CD4-positive, alpha-beta T cell treated with Interleukin-1 beta for 1 hour (primary cell): ENCODE results near the gene RAET1L.
"Not testable (repeated sequence)": the region's sequence is repeated elsewhere in the genome, so short reads cannot be mapped to it uniquely, and the experiment has no call there.

ENCODE experiments used
- DNase-seq, 2 donors: peaks; one replicate each; pipeline ENCODE4 v3.0.0-alpha.2; 2020 to 2022

Gene RAET1L

GRCh38 chr6:149990661-149991471, 34.5 kb downstream of the RAET1L start:
- no peak for DNase-seq

- no peak for DNase-seq
Measured at GRCh38 chr6:149990212-149990660, 35.1 kb downstream of the RAET1L start.

- no peak for DNase-seq
Measured at GRCh38 chr6:149988550-149989346, 36.6 kb downstream of the RAET1L start.

- DNase-seq = no peak
Measured at GRCh38 chr6:149987602-149988107, 37.7 kb downstream of the RAET1L start.

GRCh38 chr6:149985481-149985937, 39.8 kb downstream of the RAET1L start:
- no peak for DNase-seq

GRCh38 chr6:149984773-149985172, 40.6 kb downstream of the RAET1L start:
- DNase-seq = no peak

- DNase-seq = no peak
Measured at GRCh38 chr6:149983145-149983544, 42.2 kb downstream of the RAET1L start.

- DNase-seq = no peak
Measured at GRCh38 chr6:149979293-149979692, 46.0 kb downstream of the RAET1L start.

GRCh38 chr6:149978610-149979009, 46.7 kb downstream of the RAET1L start:
- no peak for DNase-seq

- DNase-seq = no peak
Measured at GRCh38 chr6:149977221-149977620, 48.1 kb downstream of the RAET1L start.

GRCh38 chr6:149975400-149975799, 49.9 kb downstream of the RAET1L start:
- no peak for DNase-seq

- DNase-seq = no peak
Measured at GRCh38 chr6:149974825-149975224, 50.5 kb downstream of the RAET1L start.

- not testable (repeated sequence) for DNase-seq
Measured at GRCh38 chr6:149974394-149974793, 50.9 kb downstream of the RAET1L start.

- no peak for DNase-seq
Measured at GRCh38 chr6:149969635-149970034, 55.7 kb downstream of the RAET1L start.

GRCh38 chr6:149968909-149969308, 56.4 kb downstream of the RAET1L start:
- DNase-seq = not testable (repeated sequence)
